Testis (tissue), 3 donors: ENCODE measurements around the gene PIGN. TPM values are rescaled to one million over a fixed set of nuclear protein-coding genes. Genes with fewer than 3 reads are reported as not detected.

ENCODE experiments used
- DNase-seq: peaks from one replicate; pipeline ENCODE4 v3.0.0-alpha.2; 2019
- H3K27ac ChIP-seq, 2 donors: fragments of 200-600 bp; sonication (generic); one replicate each; pipeline ENCODE4 v1.5.1; 2019
- H3K27me3 ChIP-seq: fragments of 200-600 bp; sonication (generic); one replicate; pipeline ENCODE4 v1.5.1; 2019
- H3K36me3 ChIP-seq: fragments of 200-600 bp; sonication (generic); one replicate; pipeline ENCODE4 v1.5.1; 2017; ENCODE audit warnings: low read depth; ENCODE audit errors: missing control alignments
- H3K4me1 ChIP-seq: fragments of 200-600 bp; sonication (generic); one replicate; pipeline ENCODE4 v1.5.1; 2019
- H3K4me3 ChIP-seq, 2 donors: fragments of 200-600 bp; sonication (generic); one replicate each; pipeline ENCODE4 v1.5.1; 2017 to 2019
- H3K9me3 ChIP-seq: fragments of 200-600 bp; sonication (generic); one replicate; pipeline ENCODE4 v1.5.1; 2017
- POLR2A ChIP-seq: fragments of 450-650 bp; IDR thresholded peaks from one replicate; pipeline ENCODE4 v1.6.1; 2017; ENCODE audit warnings: antibody characterized with exemption, mild to moderate bottlenecking, moderate library complexity
- WGBS, 2 donors: methylation state at CpG; one replicate each; pipeline ENCODE4 v1.1.5; 2018; 5-methylcytosine and 5-hydroxymethylcytosine counted together
- intact Hi-C: fragments of 100-400 bp; cut with DNase I; formaldehyde crosslinking; loops from one replicate; pipeline ENCODE4 v1.15.1; 2023; ENCODE audit warnings: low total_unique reads
- polyA plus RNA-seq: library from polyadenylated mRNA; stranded (reverse); fragments of 350-450 nt; fragmentation: Illumina TruSeq; extraction: RNeasy Lipid Tissue Mini Kit (QIAGEN cat#74804); gene quantifications from one replicate; pipeline ENCODE4 v1.2.3, GENCODE V29; 2014; ENCODE audit warnings: low read depth, low replicate concordance; ENCODE audit not compliant: insufficient read depth
- total RNA-seq, 2 donors: library from RNA; depleted of rRNA; stranded (reverse); fragments of >200 nt; gene quantifications; one replicate each; pipeline ENCODE4 v1.2.3, GENCODE V29; 2016
- TF ChIP-seq, protein P1 (sequence below), 3 experiments: fragments of 450-650 bp in 2 of 3; fragments of 200-600 bp in 1 of 3; sonication (generic) in 1 of 3; IDR thresholded peaks; one replicate each; pipeline ENCODE4 v1.5.1; 2016 to 2019; ENCODE audit warnings: antibody characterized with exemption in 3 of 3, mild to moderate bottlenecking in 2 of 3, moderate library complexity in 1 of 3

The PIGN gene
- total and polyA plus RNA-seq, 3 donors from 2014 or later = 28.2 to 30.6 (median 30.6) TPM

DNA sequence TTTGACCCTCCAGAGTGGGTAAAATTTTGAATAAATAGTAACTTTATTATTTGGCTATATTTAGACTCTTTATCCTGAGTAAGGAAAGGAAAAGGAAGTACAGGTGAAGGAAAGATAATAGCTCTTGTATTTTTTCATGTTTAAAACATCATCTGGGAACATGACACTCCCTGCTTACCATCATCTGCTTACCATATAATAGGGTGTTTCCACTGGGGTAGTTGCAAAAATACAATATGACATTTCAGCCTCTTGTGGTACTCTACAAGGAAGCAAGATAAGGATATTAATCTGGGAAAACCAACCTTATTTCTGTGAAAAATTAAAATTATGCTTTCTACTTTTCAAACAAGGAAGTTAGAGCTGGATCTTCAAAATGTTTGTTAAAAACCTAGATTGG, 10.1 kb upstream of the PIGN start:
- Histone ChIP-seq H3K27me3 (no peaks in the 10 kb centered on the region), H3K36me3 (no peaks in the 10 kb centered on the region), H3K9me3 (no peaks in the 10 kb centered on the region), H3K27ac (no peak overlapping the region), H3K4me3 (no peak overlapping the region), H3K4me1 (no peaks in the 10 kb centered on the region)
- DNase-seq = no peak
- intact Hi-C loops = no loop called here
- no peak for TF ChIP-seq POLR2A
- TF ChIP-seq, protein P1, sequence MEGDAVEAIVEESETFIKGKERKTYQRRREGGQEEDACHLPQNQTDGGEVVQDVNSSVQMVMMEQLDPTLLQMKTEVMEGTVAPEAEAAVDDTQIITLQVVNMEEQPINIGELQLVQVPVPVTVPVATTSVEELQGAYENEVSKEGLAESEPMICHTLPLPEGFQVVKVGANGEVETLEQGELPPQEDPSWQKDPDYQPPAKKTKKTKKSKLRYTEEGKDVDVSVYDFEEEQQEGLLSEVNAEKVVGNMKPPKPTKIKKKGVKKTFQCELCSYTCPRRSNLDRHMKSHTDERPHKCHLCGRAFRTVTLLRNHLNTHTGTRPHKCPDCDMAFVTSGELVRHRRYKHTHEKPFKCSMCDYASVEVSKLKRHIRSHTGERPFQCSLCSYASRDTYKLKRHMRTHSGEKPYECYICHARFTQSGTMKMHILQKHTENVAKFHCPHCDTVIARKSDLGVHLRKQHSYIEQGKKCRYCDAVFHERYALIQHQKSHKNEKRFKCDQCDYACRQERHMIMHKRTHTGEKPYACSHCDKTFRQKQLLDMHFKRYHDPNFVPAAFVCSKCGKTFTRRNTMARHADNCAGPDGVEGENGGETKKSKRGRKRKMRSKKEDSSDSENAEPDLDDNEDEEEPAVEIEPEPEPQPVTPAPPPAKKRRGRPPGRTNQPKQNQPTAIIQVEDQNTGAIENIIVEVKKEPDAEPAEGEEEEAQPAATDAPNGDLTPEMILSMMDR (IDR thresholded peaks at IDR 0.05) = no peak

DNA sequence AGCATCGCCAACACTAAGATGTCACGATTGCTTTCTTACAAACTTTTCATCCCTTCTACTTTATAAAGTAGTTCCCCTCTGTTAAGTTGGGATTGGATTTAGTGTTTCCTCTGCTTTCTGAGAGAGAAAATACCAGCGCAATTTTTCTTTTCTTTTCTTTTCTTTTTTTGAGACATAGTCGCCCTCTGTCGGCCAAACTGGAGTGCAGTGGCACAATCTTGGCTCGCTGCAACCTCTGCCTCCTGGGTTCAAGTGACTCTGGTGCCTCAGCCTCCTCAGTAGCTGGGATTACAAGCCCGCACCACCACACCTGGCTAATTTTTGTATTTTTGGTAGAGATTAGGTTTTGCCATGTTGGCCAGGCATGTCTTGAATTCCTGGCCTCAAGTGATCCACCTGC, 9.2 kb upstream of the PIGN start:
- H3K4me1 ChIP-seq = no peaks in the 10 kb centered on the region
- DNase-seq = no peak
- no peaks in the 10 kb centered on the region for H3K27me3 ChIP-seq
- H3K4me3 ChIP-seq = no peak overlapping the region
- no peaks in the 10 kb centered on the region for H3K36me3 ChIP-seq
- intact Hi-C loops = no loop called here
- H3K27ac ChIP-seq = no peak overlapping the region
- TF ChIP-seq, protein P1 (IDR thresholded peaks at IDR 0.05) = no peak
- no peak for TF ChIP-seq POLR2A
- 78 to 81% methylated on average over 7 of the region's 7 CpGs for WGBS, 2 donors
- H3K9me3 ChIP-seq = no peaks in the 10 kb centered on the region

DNA sequence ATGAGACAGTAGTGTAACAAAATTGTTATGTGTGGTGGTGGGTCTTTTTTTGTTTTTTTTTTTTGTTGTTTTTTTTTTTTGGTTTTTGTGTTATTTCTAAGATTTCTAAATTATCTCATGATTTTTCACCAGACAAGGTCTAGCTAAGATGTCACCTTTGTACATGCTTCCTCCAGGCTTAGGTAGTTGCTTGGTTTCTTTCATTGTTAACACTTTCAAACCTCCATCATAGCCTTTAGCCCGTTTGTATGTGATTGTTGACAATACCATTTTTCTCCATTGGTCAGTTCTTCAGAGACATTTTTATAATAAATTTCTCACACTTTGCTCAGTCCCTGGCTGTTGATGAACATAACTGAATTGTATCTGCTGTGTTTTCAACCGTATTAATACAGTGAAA, 2.4 kb upstream of the PIGN start:
- H3K27me3 ChIP-seq = no peaks in the 10 kb centered on the region
- no peak overlapping the region for H3K4me3 ChIP-seq
- H3K36me3 ChIP-seq = no peaks in the 10 kb centered on the region
- H3K4me1 ChIP-seq = peaks cover 12% of the 10 kb centered on the region
- intact Hi-C loops = loop anchor here (10.0 kb wide), 2 partner anchors 56 to 396 kb away; no protein-coding TSS in a partner anchor
- H3K27ac ChIP-seq = no peak overlapping the region
- TF ChIP-seq POLR2A = no peak
- TF ChIP-seq, protein P1 (IDR thresholded peaks at IDR 0.05) = no peak
- H3K9me3 ChIP-seq = no peaks in the 10 kb centered on the region
- DNase-seq = no peak
- 37 to 48% methylated on average over 2 of the region's 2 CpGs for WGBS, 2 donors

DNA sequence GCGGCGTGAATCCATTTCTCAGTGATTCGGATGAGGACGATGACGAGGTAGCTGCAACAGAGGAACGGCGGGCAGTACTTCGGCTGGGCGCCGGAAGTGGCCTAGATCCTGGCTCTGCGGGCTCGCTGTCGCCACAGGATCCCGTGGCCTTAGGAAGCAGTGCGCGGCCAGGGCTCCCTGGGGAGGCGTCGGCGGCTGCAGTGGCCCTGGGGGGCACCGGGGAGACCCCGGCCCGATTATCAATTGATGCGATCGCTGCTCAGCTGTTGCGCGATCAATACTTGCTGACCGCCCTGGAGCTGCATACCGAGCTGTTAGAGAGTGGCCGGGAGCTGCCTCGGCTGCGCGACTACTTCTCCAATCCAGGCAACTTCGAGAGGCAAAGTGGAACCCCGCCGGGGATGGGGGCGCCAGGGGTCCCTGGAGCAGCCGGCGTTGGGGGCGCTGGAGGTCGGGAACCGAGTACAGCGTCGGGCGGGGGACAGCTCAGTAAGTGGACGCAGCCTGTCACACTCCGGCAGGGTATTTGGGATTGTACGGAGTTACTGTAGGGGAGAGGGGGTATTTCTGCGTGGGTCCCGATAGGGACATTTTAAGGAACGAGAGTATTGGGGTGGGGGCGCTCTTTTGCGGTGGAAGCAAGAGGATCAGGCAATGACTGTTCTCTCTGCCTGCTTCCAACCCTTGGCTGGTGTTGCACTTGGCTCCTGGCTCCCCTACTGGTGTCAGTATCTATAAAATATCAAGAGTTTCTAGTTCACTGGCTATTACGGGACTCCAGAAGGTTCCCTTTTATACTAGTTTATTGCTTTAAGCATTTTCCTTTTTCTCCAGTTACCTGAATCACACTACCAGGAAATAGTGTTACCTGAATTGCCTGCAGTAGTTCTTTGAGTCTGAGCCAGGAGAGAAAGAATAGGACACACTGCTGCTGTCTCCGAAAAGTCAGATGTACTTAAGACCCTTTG, 971 bp upstream of the PIGN start:
- Histone ChIP-seq H3K9me3 (no peaks in the 10 kb centered on the region), H3K4me1 (peaks cover 12% of the 10 kb centered on the region), H3K27ac (peak overlapping the region in 1 of 2 donors; percentile 65), H3K4me3 (peak overlapping the region; percentile 78 to 96), H3K27me3 (no peaks in the 10 kb centered on the region), H3K36me3 (no peaks in the 10 kb centered on the region)
- intact Hi-C loops = loop anchor here (10.0 kb wide), 2 partner anchors 57 to 397 kb away; no protein-coding TSS in a partner anchor
- TF ChIP-seq, protein P1 (IDR thresholded peaks at IDR 0.05) = no peak
- no peak for TF ChIP-seq POLR2A
- WGBS, 2 donors = 1 to 3% methylated on average over 20 to 41 of the region's 54 CpGs
- DNase-seq = peak; percentile 33
